ENCODE data around the gene TMEM272. TPM values are rescaled to one million over a fixed set of nuclear protein-coding genes. Genes with fewer than 3 reads are reported as not detected.

TMEM272 gene
- total and polyA plus RNA-seq, 2 experiments from 2014 or later = 0.11 to 0.76 TPM

DNA sequence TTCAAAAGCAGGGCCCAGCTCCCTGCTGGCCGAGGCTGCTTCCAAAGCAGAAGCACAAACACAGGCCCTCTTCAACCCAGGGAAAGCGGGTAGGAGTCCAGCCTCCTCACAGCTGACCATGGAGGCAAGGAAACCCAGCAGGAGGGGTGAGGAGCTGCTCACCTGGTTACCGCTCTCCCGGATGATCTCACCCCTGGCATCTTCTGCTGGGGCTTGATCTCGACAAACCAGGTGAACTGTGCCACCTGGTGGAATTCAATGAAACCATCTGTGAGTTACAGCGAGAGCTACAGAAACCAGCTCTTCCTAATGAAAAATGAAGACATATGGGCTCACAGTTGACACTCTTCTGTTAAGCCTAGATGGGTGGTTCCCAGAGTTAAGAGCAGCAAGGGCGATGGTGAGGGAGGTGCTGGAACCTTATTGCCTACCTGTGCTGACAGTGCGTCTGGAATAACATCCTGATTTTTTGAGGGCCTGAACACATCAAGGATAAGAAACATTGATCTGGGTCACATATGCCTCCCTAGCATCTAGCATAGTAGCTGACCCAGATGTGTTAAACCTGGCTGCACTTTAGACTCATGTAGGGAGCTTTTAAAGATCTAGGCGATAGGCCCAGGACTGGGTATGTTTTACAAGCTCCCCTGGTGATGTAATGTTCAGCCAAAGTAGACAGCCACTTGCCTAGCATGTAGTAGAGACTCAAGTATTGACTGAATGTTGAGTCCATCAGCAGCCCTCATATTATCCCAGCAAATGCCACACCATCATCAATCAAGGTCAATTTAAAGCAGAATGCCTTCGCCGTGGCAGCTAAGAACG lies 47.1 kb downstream of the TMEM272 start:
- H3K27me3 ChIP-seq (ENCODE audit: insufficient read depth) = no peaks in the 10 kb centered on the region

DNA sequence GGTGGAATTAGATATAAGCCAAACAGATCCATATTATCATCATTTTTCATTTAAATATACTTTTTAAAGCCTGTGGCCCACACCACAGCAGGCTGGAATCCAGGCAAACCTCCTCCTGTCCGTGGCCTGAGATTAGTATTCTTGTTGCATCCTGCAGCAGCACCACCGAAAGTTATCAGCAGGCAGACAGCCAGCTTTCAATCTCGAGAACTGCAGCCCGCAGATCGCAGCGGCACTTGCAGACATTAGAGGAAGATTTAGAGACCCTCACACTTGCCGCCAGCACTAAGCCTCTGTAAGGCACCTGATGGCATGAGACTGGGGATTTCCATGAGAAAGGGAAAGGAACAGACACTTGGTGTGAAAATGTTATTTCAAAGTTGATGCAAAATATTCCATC lies 48.4 kb downstream of the TMEM272 start:
- H3K9me3 Mint-ChIP-seq = no peaks in the 10 kb centered on the region
- peaks cover 8% of the 10 kb centered on the region for H3K27me3 Mint-ChIP-seq (ENCODE audit: insufficient read depth, low read depth, poor library complexity)
- H3K36me3 Mint-ChIP-seq (ENCODE audit: low read depth) = no peaks in the 10 kb centered on the region; the same call in 1 of the 3 replicates
- ATAC-seq (no peak), DNase-seq (ENCODE audit: low spot score) (no peak)
- Histone ChIP-seq H2AFZ (no peak overlapping the region), H3K4me2 (0 out of 2 replicates have a peak overlapping the region, but pooled peaks have one; percentile 32), H3F3A (replicated peaks; ENCODE audit: low read depth) (no peaks in the 10 kb centered on the region), H3K4me1 (ENCODE audit: insufficient read depth) (peaks cover 23% of the 10 kb centered on the region), H3K27ac (ENCODE audit: low read depth) (no peak overlapping the region), H3K79me2 (replicated peaks; ENCODE audit: insufficient read depth) (no peaks in the 10 kb centered on the region), H3K27me3 (ENCODE audit: insufficient read depth) (no peaks in the 10 kb centered on the region), H3K36me3 (ENCODE audit: insufficient read depth) (no peaks in the 10 kb centered on the region), H3K4me3 (no peak overlapping the region), H3K9me2 (ENCODE audit: insufficient read depth) (no peaks in the 10 kb centered on the region; the same call in 1 of the 2 replicates), H4K20me1 (replicated peaks; ENCODE audit: insufficient read depth) (no peaks in the 10 kb centered on the region)
- peaks cover 43% of the 10 kb centered on the region for H3K4me1 Mint-ChIP-seq
- no peak overlapping the region; the same call in 1 of the 2 replicates for H3K27ac Mint-ChIP-seq
- H3K4me3 Mint-ChIP-seq = no peak overlapping the region; the same call in 2 of the 3 replicates
- no peak for TF ChIP-seq JUNB (IDR thresholded peaks at IDR 0.05; ENCODE audit: unreplicated experiment)
- no peak for TF ChIP-seq NANOG (IDR thresholded peaks at IDR 0.05; ENCODE audit: borderline replicate concordance)
- TF ChIP-seq ZNF114 (CRISPR knock-in tag; IDR thresholded peaks at IDR 0.05) = no peak
- TF ChIP-seq, protein P1, sequence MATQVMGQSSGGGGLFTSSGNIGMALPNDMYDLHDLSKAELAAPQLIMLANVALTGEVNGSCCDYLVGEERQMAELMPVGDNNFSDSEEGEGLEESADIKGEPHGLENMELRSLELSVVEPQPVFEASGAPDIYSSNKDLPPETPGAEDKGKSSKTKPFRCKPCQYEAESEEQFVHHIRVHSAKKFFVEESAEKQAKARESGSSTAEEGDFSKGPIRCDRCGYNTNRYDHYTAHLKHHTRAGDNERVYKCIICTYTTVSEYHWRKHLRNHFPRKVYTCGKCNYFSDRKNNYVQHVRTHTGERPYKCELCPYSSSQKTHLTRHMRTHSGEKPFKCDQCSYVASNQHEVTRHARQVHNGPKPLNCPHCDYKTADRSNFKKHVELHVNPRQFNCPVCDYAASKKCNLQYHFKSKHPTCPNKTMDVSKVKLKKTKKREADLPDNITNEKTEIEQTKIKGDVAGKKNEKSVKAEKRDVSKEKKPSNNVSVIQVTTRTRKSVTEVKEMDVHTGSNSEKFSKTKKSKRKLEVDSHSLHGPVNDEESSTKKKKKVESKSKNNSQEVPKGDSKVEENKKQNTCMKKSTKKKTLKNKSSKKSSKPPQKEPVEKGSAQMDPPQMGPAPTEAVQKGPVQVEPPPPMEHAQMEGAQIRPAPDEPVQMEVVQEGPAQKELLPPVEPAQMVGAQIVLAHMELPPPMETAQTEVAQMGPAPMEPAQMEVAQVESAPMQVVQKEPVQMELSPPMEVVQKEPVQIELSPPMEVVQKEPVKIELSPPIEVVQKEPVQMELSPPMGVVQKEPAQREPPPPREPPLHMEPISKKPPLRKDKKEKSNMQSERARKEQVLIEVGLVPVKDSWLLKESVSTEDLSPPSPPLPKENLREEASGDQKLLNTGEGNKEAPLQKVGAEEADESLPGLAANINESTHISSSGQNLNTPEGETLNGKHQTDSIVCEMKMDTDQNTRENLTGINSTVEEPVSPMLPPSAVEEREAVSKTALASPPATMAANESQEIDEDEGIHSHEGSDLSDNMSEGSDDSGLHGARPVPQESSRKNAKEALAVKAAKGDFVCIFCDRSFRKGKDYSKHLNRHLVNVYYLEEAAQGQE (IDR thresholded peaks at IDR 0.05; ENCODE audit: unreplicated experiment) = no peak
- TF ChIP-seq STAT1 (IDR thresholded peaks at IDR 0.05; ENCODE audit: unreplicated experiment) = no peak
- TF ChIP-seq ZNF331 (CRISPR knock-in tag; IDR thresholded peaks at IDR 0.05; ENCODE audit: low read depth) = no peak
- TF ChIP-seq, protein P2, sequence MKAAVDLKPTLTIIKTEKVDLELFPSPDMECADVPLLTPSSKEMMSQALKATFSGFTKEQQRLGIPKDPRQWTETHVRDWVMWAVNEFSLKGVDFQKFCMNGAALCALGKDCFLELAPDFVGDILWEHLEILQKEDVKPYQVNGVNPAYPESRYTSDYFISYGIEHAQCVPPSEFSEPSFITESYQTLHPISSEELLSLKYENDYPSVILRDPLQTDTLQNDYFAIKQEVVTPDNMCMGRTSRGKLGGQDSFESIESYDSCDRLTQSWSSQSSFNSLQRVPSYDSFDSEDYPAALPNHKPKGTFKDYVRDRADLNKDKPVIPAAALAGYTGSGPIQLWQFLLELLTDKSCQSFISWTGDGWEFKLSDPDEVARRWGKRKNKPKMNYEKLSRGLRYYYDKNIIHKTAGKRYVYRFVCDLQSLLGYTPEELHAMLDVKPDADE (IDR thresholded peaks at IDR 0.05) = no peak
- no peak for TF ChIP-seq EZH2 (IDR thresholded peaks at IDR 0.05; ENCODE audit: low read depth, unreplicated experiment)
- no peak for TF ChIP-seq CREB1 (CRISPR knock-in tag; IDR thresholded peaks at IDR 0.05; ENCODE audit: low read depth)
- TF ChIP-seq POLR2AphosphoS5 (IDR thresholded peaks at IDR 0.05; ENCODE audit: low read depth) = no peak

More for the DNA sequence above, 47.1 kb downstream of the TMEM272 start:
- H3K27ac ChIP-seq (ENCODE audit: low read depth) = no peak overlapping the region
- H3F3A ChIP-seq (replicated peaks; ENCODE audit: low read depth) = no peaks in the 10 kb centered on the region
- no peaks in the 10 kb centered on the region; the same call in 1 of the 3 replicates for H3K36me3 Mint-ChIP-seq (ENCODE audit: low read depth)
- 0 out of 2 replicates have a peak overlapping the region, but pooled peaks have one; percentile 40 for H3K4me2 ChIP-seq
- TF ChIP-seq, protein P2 (IDR thresholded peaks at IDR 0.05) = no peak
- TF ChIP-seq, protein P3, sequence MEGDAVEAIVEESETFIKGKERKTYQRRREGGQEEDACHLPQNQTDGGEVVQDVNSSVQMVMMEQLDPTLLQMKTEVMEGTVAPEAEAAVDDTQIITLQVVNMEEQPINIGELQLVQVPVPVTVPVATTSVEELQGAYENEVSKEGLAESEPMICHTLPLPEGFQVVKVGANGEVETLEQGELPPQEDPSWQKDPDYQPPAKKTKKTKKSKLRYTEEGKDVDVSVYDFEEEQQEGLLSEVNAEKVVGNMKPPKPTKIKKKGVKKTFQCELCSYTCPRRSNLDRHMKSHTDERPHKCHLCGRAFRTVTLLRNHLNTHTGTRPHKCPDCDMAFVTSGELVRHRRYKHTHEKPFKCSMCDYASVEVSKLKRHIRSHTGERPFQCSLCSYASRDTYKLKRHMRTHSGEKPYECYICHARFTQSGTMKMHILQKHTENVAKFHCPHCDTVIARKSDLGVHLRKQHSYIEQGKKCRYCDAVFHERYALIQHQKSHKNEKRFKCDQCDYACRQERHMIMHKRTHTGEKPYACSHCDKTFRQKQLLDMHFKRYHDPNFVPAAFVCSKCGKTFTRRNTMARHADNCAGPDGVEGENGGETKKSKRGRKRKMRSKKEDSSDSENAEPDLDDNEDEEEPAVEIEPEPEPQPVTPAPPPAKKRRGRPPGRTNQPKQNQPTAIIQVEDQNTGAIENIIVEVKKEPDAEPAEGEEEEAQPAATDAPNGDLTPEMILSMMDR (conservative IDR thresholded peaks at IDR 0.05; ENCODE audit: low read depth in 2 of 2) = peak; percentile 65 to 86
- H3K79me2 ChIP-seq (replicated peaks; ENCODE audit: insufficient read depth) = no peaks in the 10 kb centered on the region
- no peaks in the 10 kb centered on the region for H3K9me3 Mint-ChIP-seq
- DNase-seq (ENCODE audit: low spot score) = peak; percentile 87
- H3K4me1 ChIP-seq (ENCODE audit: insufficient read depth) = peaks cover 33% of the 10 kb centered on the region
- peak; percentile 82 for ATAC-seq
- H3K4me1 Mint-ChIP-seq = peaks cover 55% of the 10 kb centered on the region
- no peaks in the 10 kb centered on the region for H4K20me1 ChIP-seq (replicated peaks; ENCODE audit: insufficient read depth)
- no peak overlapping the region for H2AFZ ChIP-seq
- no peak overlapping the region for H3K4me3 ChIP-seq
- no peak overlapping the region for H3K4me3 Mint-ChIP-seq
- H3K27ac Mint-ChIP-seq = no peak overlapping the region
- H3K9me2 ChIP-seq (ENCODE audit: insufficient read depth) = no peaks in the 10 kb centered on the region
- no peaks in the 10 kb centered on the region for H3K36me3 ChIP-seq (ENCODE audit: insufficient read depth)
- peaks cover 8% of the 10 kb centered on the region for H3K27me3 Mint-ChIP-seq (ENCODE audit: insufficient read depth, low read depth, poor library complexity)

Data from GM23338 (cell line).